OCI-LY1 (cell line): Measurements from ENCODE around the gene KREMEN1.

Experiments used
- H2AFZ ChIP-seq: fragments of 200-600 bp; sonication (generic), shearing (Covaris generic); 2 replicates; pipeline ENCODE4 v1.6.0; 2014; ENCODE audit warnings: antibody characterized with exemption, mild to moderate bottlenecking, low read length
- H3F3A ChIP-seq: fragments of 200-600 bp; sonication (generic), shearing (Covaris generic); 2 replicates; pipeline ENCODE4 v1.6.0; 2014; ENCODE audit warnings: mild to moderate bottlenecking, antibody characterized with exemption, low read length, moderate library complexity; ENCODE audit not compliant: insufficient read depth
- H3K27ac ChIP-seq: fragments of 200-600 bp; sonication (generic); 2 replicates; pipeline ENCODE4 v1.5.1; 2014; ENCODE audit warnings: low read length, mixed run types, mild to moderate bottlenecking, low read depth; ENCODE audit not compliant: poor library complexity, severe bottlenecking
- H3K27me3 ChIP-seq: fragments of 200-600 bp; sonication (generic); 2 replicates; pipeline ENCODE4 v1.6.0; 2014; ENCODE audit warnings: antibody characterized with exemption, mild to moderate bottlenecking, low read length, moderate library complexity; ENCODE audit not compliant: insufficient read depth
- H3K36me3 ChIP-seq: fragments of 200-600 bp; sonication (generic); 2 replicates; pipeline ENCODE4 v1.6.1; 2014; ENCODE audit warnings: mild to moderate bottlenecking, antibody characterized with exemption, low read length, moderate library complexity, mixed read lengths; ENCODE audit not compliant: insufficient read depth
- H3K4me1 ChIP-seq: fragments of 200-600 bp; sonication (generic); 2 replicates; pipeline ENCODE4 v1.5.1; 2014; ENCODE audit warnings: mild to moderate bottlenecking, low read length, moderate library complexity; ENCODE audit not compliant: insufficient read depth, severe bottlenecking
- H3K4me2 ChIP-seq: fragments of 200-600 bp; sonication (generic), shearing (Covaris generic); 2 replicates; pipeline ENCODE4 v1.6.1; 2014; ENCODE audit warnings: low read length
- H3K4me3 ChIP-seq: fragments of 200-600 bp; sonication (generic); 2 replicates; pipeline ENCODE4 v1.5.1; 2014; ENCODE audit warnings: low read length, low read depth, mild to moderate bottlenecking, mixed read lengths; ENCODE audit not compliant: poor library complexity, severe bottlenecking
- H3K79me2 ChIP-seq: fragments of 200-600 bp; shearing (Covaris generic); 2 replicates; pipeline ENCODE4 v1.6.1; 2016; ENCODE audit warnings: mixed run types, low read length, mixed read lengths; ENCODE audit not compliant: insufficient read depth
- H3K9ac ChIP-seq: fragments of 200-600 bp; sonication (generic), shearing (Covaris generic); 2 replicates; pipeline ENCODE4 v1.6.1; 2014; ENCODE audit warnings: mild to moderate bottlenecking, low read length, mixed read lengths
- H3K9me2 ChIP-seq: fragments of 200-600 bp; sonication (generic), shearing (Covaris generic); 2 replicates; pipeline ENCODE4 v1.6.1; 2014; ENCODE audit warnings: low read depth, mild to moderate bottlenecking, low read length, mixed read lengths
- H3K9me3 ChIP-seq: fragments of 200-600 bp; shearing (Covaris generic); 2 replicates; pipeline ENCODE4 v1.6.1; 2014; ENCODE audit warnings: low read length, mixed read lengths
- H4K20me1 ChIP-seq: fragments of 200-600 bp; sonication (generic), shearing (Covaris generic); 2 replicates; pipeline ENCODE4 v1.6.0; 2016; ENCODE audit warnings: mild to moderate bottlenecking, low read length; ENCODE audit not compliant: insufficient read depth
- EZH2 ChIP-seq: fragments of 200-600 bp; sonication (generic), shearing (Covaris generic); IDR thresholded peaks from 2 replicates; pipeline ENCODE4 v1.8.0; 2017; ENCODE audit warnings: borderline replicate concordance, mixed run types, mild to moderate bottlenecking, antibody characterized with exemption, low read length, moderate library complexity, mixed read lengths
- TF ChIP-seq, protein P1 (sequence below): fragments of 200-600 bp; sonication (generic), shearing (Covaris generic); IDR thresholded peaks from 2 replicates; pipeline ENCODE4 v1.5.1; 2017; ENCODE audit warnings: mild to moderate bottlenecking, antibody characterized with exemption, low read length, moderate library complexity, mixed read lengths

Gene KREMEN1

DNA sequence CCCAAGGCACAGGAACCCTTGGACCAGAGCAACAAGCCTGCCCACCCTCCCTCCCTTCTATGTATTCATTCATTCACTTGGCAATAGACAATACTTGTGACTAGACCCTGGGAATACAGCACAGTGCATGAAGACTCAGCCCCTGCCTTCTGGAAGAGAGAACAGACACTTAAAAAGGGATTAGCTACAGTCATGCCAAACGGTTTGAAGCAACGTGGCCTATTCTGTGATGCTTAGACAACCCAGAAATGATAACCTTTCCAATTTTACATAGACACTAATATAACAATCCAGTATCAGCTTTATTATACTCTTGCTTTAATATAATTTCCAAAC, 52.6 kb downstream of the KREMEN1 start:
- no peaks in the 10 kb centered on the region for H3K27me3 ChIP-seq
- no peaks in the 10 kb centered on the region for H3K9me2 ChIP-seq
- H2AFZ ChIP-seq, result no peak overlapping the region
- no peaks in the 10 kb centered on the region for H3K9me3 ChIP-seq
- no peaks in the 10 kb centered on the region for H3K79me2 ChIP-seq
- H3K9ac ChIP-seq, result no peak overlapping the region
- TF ChIP-seq, protein P1, sequence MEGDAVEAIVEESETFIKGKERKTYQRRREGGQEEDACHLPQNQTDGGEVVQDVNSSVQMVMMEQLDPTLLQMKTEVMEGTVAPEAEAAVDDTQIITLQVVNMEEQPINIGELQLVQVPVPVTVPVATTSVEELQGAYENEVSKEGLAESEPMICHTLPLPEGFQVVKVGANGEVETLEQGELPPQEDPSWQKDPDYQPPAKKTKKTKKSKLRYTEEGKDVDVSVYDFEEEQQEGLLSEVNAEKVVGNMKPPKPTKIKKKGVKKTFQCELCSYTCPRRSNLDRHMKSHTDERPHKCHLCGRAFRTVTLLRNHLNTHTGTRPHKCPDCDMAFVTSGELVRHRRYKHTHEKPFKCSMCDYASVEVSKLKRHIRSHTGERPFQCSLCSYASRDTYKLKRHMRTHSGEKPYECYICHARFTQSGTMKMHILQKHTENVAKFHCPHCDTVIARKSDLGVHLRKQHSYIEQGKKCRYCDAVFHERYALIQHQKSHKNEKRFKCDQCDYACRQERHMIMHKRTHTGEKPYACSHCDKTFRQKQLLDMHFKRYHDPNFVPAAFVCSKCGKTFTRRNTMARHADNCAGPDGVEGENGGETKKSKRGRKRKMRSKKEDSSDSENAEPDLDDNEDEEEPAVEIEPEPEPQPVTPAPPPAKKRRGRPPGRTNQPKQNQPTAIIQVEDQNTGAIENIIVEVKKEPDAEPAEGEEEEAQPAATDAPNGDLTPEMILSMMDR, result no peak
- no peak for TF ChIP-seq EZH2
- H3F3A ChIP-seq, result no peaks in the 10 kb centered on the region
- no peaks in the 10 kb centered on the region for H4K20me1 ChIP-seq
- H3K4me2 ChIP-seq, result no peak overlapping the region
- H3K27ac ChIP-seq, result no peak overlapping the region
- H3K36me3 ChIP-seq, result no peaks in the 10 kb centered on the region
- H3K4me1 ChIP-seq, result no peaks in the 10 kb centered on the region
- no peak overlapping the region for H3K4me3 ChIP-seq

DNA sequence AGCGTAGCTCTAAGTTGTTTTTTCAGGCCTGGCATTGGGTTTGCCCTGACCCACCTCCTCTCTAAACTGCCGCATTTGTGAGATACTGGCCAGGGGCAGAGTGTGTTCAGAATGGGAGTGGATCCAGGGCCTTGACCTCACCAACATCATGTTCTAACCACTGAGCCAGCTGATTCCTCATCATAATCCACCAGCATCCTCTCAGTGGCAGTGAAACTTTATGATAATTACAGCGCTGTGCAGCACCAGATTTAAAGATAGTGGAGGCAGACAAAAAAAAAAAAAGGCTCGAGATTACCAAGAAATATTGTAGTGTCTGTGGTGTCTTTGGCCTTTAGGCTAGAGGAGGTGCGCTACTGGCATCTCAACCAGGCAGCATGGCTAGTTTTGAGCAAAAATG, 53.0 kb downstream of the KREMEN1 start:
- Histone ChIP-seq H2AFZ (no peak overlapping the region), H3K36me3 (no peaks in the 10 kb centered on the region), H3K27me3 (no peaks in the 10 kb centered on the region), H3K4me3 (no peak overlapping the region), H3K79me2 (no peaks in the 10 kb centered on the region), H3K4me2 (no peak overlapping the region), H3K9ac (no peak overlapping the region), H3K9me2 (no peaks in the 10 kb centered on the region), H4K20me1 (no peaks in the 10 kb centered on the region), H3F3A (no peaks in the 10 kb centered on the region), H3K27ac (no peak overlapping the region), H3K4me1 (no peaks in the 10 kb centered on the region), H3K9me3 (no peaks in the 10 kb centered on the region)
- TF ChIP-seq, protein P1, result no peak
- no peak for TF ChIP-seq EZH2

DNA sequence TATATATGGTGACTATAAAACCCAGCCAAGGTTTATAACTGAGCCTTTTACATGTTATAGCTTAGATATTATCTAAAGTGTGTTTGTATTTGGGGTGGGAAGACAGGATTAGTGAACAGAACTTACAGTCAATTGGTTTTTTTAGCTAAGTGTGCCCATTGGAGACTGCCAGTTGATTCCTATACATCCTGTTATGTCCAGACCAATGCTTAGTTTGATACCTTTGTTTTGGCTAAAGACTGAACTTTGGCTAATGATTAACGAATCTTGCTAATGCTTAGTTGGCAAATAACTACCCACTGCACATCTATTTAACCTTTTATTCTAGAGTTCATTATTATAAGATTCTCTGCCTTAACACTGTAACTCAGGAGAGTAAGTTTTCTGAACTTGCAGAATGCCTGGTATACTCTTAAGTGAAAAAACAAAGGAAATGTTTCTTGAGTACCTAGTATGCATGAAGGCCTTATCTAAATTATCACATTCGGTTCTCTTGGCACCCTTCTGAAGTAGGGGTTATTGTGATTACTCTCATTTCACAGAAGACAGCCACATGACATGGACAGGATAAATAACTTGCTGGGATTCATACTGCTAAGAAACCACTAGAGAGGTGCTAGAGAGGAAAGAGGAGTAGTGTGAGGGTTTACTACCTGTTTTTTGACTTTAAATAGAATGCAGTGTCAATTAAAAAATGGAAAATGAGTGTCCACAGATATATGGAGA, 54.0 kb downstream of the KREMEN1 start:
- no peak overlapping the region for H3K4me3 ChIP-seq
- H3K4me2 ChIP-seq, result no peak overlapping the region
- H3K4me1 ChIP-seq, result no peaks in the 10 kb centered on the region
- no peak overlapping the region for H2AFZ ChIP-seq
- no peak overlapping the region for H3K27ac ChIP-seq
- H3K9me2 ChIP-seq, result no peaks in the 10 kb centered on the region
- H3K36me3 ChIP-seq, result no peaks in the 10 kb centered on the region
- H3K79me2 ChIP-seq, result no peaks in the 10 kb centered on the region
- H3K9ac ChIP-seq, result no peak overlapping the region
- H3F3A ChIP-seq, result no peaks in the 10 kb centered on the region
- no peaks in the 10 kb centered on the region for H3K27me3 ChIP-seq
- TF ChIP-seq, protein P1, result no peak
- no peak for TF ChIP-seq EZH2
- no peaks in the 10 kb centered on the region for H4K20me1 ChIP-seq
- H3K9me3 ChIP-seq, result no peaks in the 10 kb centered on the region
